BE2C (cell line): Measurements from ENCODE around the gene CERS1.

Source experiments
- DNase-seq: peaks from one replicate; pipeline ENCODE4 v3.0.0-alpha.2; 2020
- H3K27me3 ChIP-seq: fragments of 250-450 bp; sonication (Bioruptor Pico); 2 replicates; pipeline ENCODE4 v1.5.1; 2020; ENCODE audit warnings: mild to moderate bottlenecking
- H3K36me3 ChIP-seq: fragments of 250-450 bp; sonication (Bioruptor Pico); 2 replicates; pipeline ENCODE4 v1.5.1; 2020; ENCODE audit warnings: mild to moderate bottlenecking
- H3K4me1 ChIP-seq: fragments of 250-450 bp; sonication (Bioruptor Pico); 2 replicates; pipeline ENCODE4 v1.5.1; 2020
- H3K4me3 ChIP-seq: 2 replicates; pipeline ENCODE4 v1.5.1; 2011; ENCODE audit warnings: low read depth, low read length
- H3K9me3 ChIP-seq: fragments of 250-450 bp; sonication (Bioruptor Pico); 2 replicates; pipeline ENCODE4 v1.5.1; 2020
- CTCF ChIP-seq: IDR thresholded peaks from 2 replicates; pipeline ENCODE4 v1.5.1; 2012; ENCODE audit warnings: mild to moderate bottlenecking, low read depth, low read length

The CERS1 gene

GRCh38 chr19:18862976-18863842 is 32.7 kb downstream of the CERS1 start:
- peaks cover 84% of the 10 kb centered on the region for H3K36me3 ChIP-seq
- no peak overlapping the region for H3K4me3 ChIP-seq
- TF ChIP-seq CTCF, result no peak
- no peaks in the 10 kb centered on the region for H3K9me3 ChIP-seq
- peaks cover 6% of the 10 kb centered on the region; the same call in 1 of the 2 replicates for H3K4me1 ChIP-seq
- DNase-seq, result no peak
- H3K27me3 ChIP-seq, result no peaks in the 10 kb centered on the region

- H3K36me3 ChIP-seq, result peaks cover 84% of the 10 kb centered on the region
- H3K4me1 ChIP-seq, result peaks cover 6% of the 10 kb centered on the region; the same call in 1 of the 2 replicates
- no peak for TF ChIP-seq CTCF
- no peak for DNase-seq
- H3K9me3 ChIP-seq, result no peaks in the 10 kb centered on the region
- H3K27me3 ChIP-seq, result no peaks in the 10 kb centered on the region
- no peak overlapping the region for H3K4me3 ChIP-seq
Measured at GRCh38 chr19:18861917-18862316, 34.0 kb downstream of the CERS1 start.

GRCh38 chr19:18861235-18861634 is 34.7 kb downstream of the CERS1 start:
- Histone ChIP-seq H3K4me3 (no peak overlapping the region), H3K4me1 (peaks cover 2% of the 10 kb centered on the region; the same call in 1 of the 2 replicates), H3K9me3 (no peaks in the 10 kb centered on the region), H3K36me3 (peaks cover 84% of the 10 kb centered on the region), H3K27me3 (no peaks in the 10 kb centered on the region)
- no peak for DNase-seq
- TF ChIP-seq CTCF, result no peak

GRCh38 chr19:18860725-18861124 is 35.2 kb downstream of the CERS1 start:
- Histone ChIP-seq H3K9me3 (no peaks in the 10 kb centered on the region), H3K27me3 (no peaks in the 10 kb centered on the region), H3K36me3 (peaks cover 84% of the 10 kb centered on the region), H3K4me1 (no peaks in the 10 kb centered on the region), H3K4me3 (no peak overlapping the region)
- DNase-seq, result no peak
- no peak for TF ChIP-seq CTCF

- Histone ChIP-seq H3K36me3 (peaks cover 84% of the 10 kb centered on the region), H3K4me3 (no peak overlapping the region), H3K27me3 (no peaks in the 10 kb centered on the region), H3K4me1 (no peaks in the 10 kb centered on the region), H3K9me3 (no peaks in the 10 kb centered on the region)
- no peak for DNase-seq
- TF ChIP-seq CTCF, result no peak
Measured at GRCh38 chr19:18860302-18860700, 35.7 kb downstream of the CERS1 start.

- Histone ChIP-seq H3K4me1 (no peaks in the 10 kb centered on the region), H3K27me3 (no peaks in the 10 kb centered on the region), H3K36me3 (peaks cover 88% of the 10 kb centered on the region), H3K9me3 (no peaks in the 10 kb centered on the region), H3K4me3 (no peak overlapping the region)
- no peak for TF ChIP-seq CTCF
- DNase-seq, result no peak
Measured at GRCh38 chr19:18859676-18860301, 36.2 kb downstream of the CERS1 start.
